ENCODE measurements around the gene KLHL29. TPM values are rescaled to one million over a fixed set of nuclear protein-coding genes. Genes with fewer than 3 reads are reported as not detected.

The KLHL29 gene
- total RNA-seq, 1 donor from 2014 or later = 17.5 TPM

DNA sequence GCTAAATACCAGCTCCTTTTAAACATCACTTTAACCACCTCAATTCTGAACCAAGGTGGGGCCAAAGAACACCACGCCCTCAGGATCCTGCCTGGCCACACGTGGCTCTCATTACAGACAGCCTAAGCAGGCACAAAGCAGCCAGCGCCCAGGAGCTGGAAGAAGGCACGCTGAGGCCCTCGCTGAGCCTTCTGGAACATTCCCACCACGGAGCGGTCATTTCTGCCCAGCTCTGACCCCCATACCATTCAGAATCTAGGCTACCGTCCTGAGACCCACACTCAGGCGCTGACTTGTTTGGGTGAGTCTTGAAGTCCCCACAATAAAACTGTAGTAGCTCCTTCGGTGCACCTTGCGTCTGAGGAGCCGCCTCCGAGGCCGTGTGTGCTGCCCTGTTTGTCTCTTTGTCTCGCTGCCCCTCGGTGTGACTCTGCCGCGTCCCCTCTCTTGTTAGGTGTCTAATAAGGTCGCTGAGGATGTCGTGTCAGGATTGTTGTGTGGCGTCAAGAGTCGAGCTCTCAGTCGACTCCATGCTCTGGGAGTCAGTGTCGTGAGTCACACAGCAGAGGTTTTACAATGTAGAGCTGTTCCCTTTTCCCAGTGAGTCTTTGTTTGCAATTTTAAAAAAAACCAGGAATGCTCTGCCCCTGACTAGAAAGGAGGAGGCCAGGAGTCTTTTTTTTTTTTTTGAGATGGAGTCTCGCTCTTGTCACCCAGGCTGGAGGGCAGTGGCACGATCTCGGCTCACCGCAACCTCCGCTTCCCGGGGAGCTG, 242.4 kb downstream of the KLHL29 start:
- Mint-ChIP-seq H3K27me3 (ENCODE audit: unreplicated experiment) (peaks cover 11% of the 10 kb centered on the region), H3K36me3 (ENCODE audit: low read depth, unreplicated experiment) (peaks cover 18% of the 10 kb centered on the region), H3K9me3 (ENCODE audit: unreplicated experiment) (peaks cover 3% of the 10 kb centered on the region), H3K27ac (ENCODE audit: unreplicated experiment) (no peak overlapping the region), H3K4me1 (ENCODE audit: unreplicated experiment) (peaks cover 11% of the 10 kb centered on the region), H3K4me3 (ENCODE audit: unreplicated experiment) (no peak overlapping the region)
- TF ChIP-seq, protein P1, sequence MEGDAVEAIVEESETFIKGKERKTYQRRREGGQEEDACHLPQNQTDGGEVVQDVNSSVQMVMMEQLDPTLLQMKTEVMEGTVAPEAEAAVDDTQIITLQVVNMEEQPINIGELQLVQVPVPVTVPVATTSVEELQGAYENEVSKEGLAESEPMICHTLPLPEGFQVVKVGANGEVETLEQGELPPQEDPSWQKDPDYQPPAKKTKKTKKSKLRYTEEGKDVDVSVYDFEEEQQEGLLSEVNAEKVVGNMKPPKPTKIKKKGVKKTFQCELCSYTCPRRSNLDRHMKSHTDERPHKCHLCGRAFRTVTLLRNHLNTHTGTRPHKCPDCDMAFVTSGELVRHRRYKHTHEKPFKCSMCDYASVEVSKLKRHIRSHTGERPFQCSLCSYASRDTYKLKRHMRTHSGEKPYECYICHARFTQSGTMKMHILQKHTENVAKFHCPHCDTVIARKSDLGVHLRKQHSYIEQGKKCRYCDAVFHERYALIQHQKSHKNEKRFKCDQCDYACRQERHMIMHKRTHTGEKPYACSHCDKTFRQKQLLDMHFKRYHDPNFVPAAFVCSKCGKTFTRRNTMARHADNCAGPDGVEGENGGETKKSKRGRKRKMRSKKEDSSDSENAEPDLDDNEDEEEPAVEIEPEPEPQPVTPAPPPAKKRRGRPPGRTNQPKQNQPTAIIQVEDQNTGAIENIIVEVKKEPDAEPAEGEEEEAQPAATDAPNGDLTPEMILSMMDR (IDR thresholded peaks at IDR 0.05; ENCODE audit: unreplicated experiment) = no peak
- DNase-seq (ENCODE audit: low spot score) = no peak

DNA sequence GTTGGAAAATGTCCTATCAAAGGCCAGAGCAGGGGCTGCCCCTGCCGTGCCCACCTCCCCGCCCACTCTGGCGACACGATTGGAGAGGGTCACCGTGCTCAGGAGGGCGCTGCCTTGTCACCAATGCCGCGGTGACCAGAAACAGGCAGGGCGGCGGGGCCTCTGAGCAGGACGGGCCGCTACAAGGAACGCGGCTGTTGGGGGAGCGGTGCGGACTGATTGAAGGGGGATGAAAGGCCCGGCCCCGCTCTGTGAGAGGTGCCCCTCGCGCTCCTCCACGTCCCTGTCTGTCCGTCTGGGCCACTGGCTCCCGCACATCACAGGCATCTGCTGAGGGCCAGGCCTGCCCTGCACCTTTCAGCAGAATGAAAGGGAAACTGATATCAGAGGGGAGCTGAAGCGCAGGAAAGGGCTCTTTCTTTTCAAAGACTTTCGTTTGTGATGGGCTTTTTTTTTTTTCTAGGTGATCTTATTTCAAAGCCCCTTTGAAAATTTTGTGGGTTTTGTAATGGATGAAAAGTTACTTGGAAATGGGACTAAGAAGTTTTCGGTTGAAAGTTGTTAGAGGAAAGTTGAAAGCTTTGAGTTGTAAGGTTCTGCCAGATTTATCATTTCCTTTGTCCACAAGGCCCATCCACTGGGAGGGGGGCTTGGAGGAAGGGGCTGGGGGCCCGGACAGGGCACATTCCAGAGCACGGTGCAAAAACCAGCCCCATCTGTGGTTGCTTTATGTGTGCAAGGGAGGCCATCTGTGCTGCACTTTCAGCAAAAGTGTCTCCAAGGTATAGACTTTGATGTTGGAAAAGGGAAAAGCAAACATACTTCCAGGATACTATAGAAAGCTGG, 244.2 kb downstream of the KLHL29 start:
- TF ChIP-seq, protein P1 (IDR thresholded peaks at IDR 0.05; ENCODE audit: unreplicated experiment) = no peak
- peaks cover 11% of the 10 kb centered on the region for H3K4me1 Mint-ChIP-seq (ENCODE audit: unreplicated experiment)
- peak overlapping the region; percentile 3 for H3K4me3 Mint-ChIP-seq (ENCODE audit: unreplicated experiment)
- no peak for DNase-seq (ENCODE audit: low spot score)
- H3K27me3 Mint-ChIP-seq (ENCODE audit: unreplicated experiment) = peaks cover 7% of the 10 kb centered on the region
- H3K27ac Mint-ChIP-seq (ENCODE audit: unreplicated experiment) = no peak overlapping the region
- peaks cover 17% of the 10 kb centered on the region for H3K36me3 Mint-ChIP-seq (ENCODE audit: low read depth, unreplicated experiment)
- peaks cover 3% of the 10 kb centered on the region for H3K9me3 Mint-ChIP-seq (ENCODE audit: unreplicated experiment)

DNA sequence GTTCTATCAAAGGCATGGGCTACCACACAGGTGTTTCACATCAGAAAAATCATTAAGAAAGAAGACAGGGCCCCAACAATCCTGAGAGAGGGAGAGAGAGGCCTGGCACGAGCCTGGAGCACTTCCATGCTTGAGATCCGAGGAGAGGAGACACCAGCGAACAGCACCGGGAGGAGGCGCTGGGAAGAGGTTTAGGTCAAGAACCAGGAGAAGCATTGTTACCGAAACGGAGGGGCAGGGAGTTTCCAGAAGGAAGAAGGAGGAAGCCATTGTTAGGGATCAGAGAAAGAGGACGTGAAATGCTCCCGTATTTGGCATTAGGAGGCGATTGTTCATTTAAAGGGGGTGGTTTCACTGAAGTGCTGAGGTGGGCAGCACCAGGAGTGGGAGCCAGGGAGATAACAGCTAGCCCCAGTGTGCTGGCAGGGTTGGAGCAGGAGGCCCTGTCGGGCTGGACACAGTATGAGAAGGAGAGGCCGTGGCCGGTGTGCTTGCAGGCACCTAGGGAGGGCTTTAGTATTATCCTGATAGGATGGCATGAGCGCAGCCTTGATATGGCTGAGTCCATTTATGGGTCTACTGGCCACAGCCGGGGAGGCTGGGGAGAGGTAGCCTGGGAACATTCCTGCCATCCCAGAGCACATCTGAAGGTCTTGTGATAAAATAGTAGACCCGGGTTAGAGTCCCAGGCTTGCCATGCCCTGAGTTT, 244.9 kb downstream of the KLHL29 start:
- H3K36me3 Mint-ChIP-seq (ENCODE audit: low read depth, unreplicated experiment) = peaks cover 12% of the 10 kb centered on the region
- no peak for DNase-seq (ENCODE audit: low spot score)
- H3K4me1 Mint-ChIP-seq (ENCODE audit: unreplicated experiment) = peaks cover 11% of the 10 kb centered on the region
- no peaks in the 10 kb centered on the region for H3K9me3 Mint-ChIP-seq (ENCODE audit: unreplicated experiment)
- TF ChIP-seq, protein P1 (IDR thresholded peaks at IDR 0.05; ENCODE audit: unreplicated experiment) = no peak
- H3K4me3 Mint-ChIP-seq (ENCODE audit: unreplicated experiment) = peak overlapping the region; percentile 3
- peak overlapping the region; percentile 44 for H3K27ac Mint-ChIP-seq (ENCODE audit: unreplicated experiment)
- peaks cover 8% of the 10 kb centered on the region for H3K27me3 Mint-ChIP-seq (ENCODE audit: unreplicated experiment)

DNA sequence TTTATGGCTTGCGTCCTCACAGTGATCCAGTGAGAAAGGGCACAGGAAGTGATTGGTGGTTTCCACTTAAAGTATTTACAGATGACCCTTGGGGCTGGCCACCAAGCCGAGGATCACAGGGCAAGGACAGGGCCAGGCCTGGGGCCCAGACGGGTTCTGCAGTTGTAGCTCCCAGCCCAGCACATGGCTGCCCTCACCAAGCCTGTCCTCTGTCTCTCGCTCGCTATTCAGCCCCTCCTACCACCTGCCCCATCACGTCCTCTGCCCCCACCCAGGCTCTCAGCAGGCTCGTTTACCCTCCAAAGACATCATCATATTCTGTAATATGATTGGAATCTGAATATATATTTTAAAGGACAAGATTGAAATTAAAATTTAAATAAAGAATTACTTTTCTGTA, 246.0 kb downstream of the KLHL29 start:
- no peak overlapping the region for H3K27ac Mint-ChIP-seq (ENCODE audit: unreplicated experiment)
- H3K9me3 Mint-ChIP-seq (ENCODE audit: unreplicated experiment) = no peaks in the 10 kb centered on the region
- peaks cover 11% of the 10 kb centered on the region for H3K27me3 Mint-ChIP-seq (ENCODE audit: unreplicated experiment)
- TF ChIP-seq, protein P1 (IDR thresholded peaks at IDR 0.05; ENCODE audit: unreplicated experiment) = no peak
- H3K36me3 Mint-ChIP-seq (ENCODE audit: low read depth, unreplicated experiment) = peaks cover 4% of the 10 kb centered on the region
- peaks cover 11% of the 10 kb centered on the region for H3K4me1 Mint-ChIP-seq (ENCODE audit: unreplicated experiment)
- H3K4me3 Mint-ChIP-seq (ENCODE audit: unreplicated experiment) = no peak overlapping the region
- no peak for DNase-seq (ENCODE audit: low spot score)

Measured in endothelial cell (in vitro differentiated cells).